AG04450 (cell line): ENCODE measurements around the gene MRPL3. TPM values are rescaled to one million over a fixed set of nuclear protein-coding genes. Genes with fewer than 3 reads are reported as not detected.

ENCODE experiments used
- CTCF ChIA-PET: fragments of 300-600, 350-600 bp; formaldehyde crosslinking; extraction: SDS; loops from one replicate; lab custom pipeline; 2022; ENCODE audit warnings: antibody characterized with exemption, inconsistent platforms; lab: Charles Lee
- POLR2A ChIA-PET: fragments of 350-600 bp; formaldehyde crosslinking; extraction: SDS; loops from one replicate; lab custom pipeline; 2021; ENCODE audit warnings: antibody characterized with exemption, inconsistent platforms; lab: Yijun Ruan, JAX
- DNase-seq: peaks from one replicate; pipeline ENCODE4 v3.0.0-alpha.2; 2011; ENCODE audit warnings: low read depth, low spot score
- H3K27ac ChIP-seq: one replicate; pipeline ENCODE4 v1.5.1; 2012; ENCODE audit warnings: low read depth, low read length, control low read depth
- H3K27me3 ChIP-seq: one replicate; pipeline ENCODE4 v1.6.0; 2012; ENCODE audit warnings: low read length; ENCODE audit not compliant: control insufficient read depth, insufficient read depth
- H3K4me3 ChIP-seq: 2 replicates; pipeline ENCODE4 v1.5.1; 2011; ENCODE audit warnings: mild to moderate bottlenecking, low read depth, low read length, control low read depth
- H3K9me3 ChIP-seq: 2 replicates; pipeline ENCODE4 v1.5.1; 2012; ENCODE audit warnings: low read length; ENCODE audit not compliant: control insufficient read depth, insufficient read depth
- CTCF ChIP-seq: IDR thresholded peaks from 2 replicates; pipeline ENCODE4 v1.5.1; 2011; ENCODE audit warnings: low read depth, low read length, control low read depth, inconsistent platforms
- polyA plus RNA-seq: library from polyadenylated mRNA; depleted of rRNA; stranded (reverse); fragments of >200 nt; gene quantifications from 2 replicates; pipeline ENCODE4 v1.2.3, GENCODE V29; 2011

Gene MRPL3
- polyA plus RNA-seq, 1 experiment = 192 TPM

GRCh38 chr3:131435000-131435399, 67.8 kb downstream of the MRPL3 start:
- no peak overlapping the region for H3K4me3 ChIP-seq
- H3K9me3 ChIP-seq = no peaks in the 10 kb centered on the region
- no peak overlapping the region for H3K27ac ChIP-seq
- no peak for TF ChIP-seq CTCF
- POLR2A ChIA-PET = no interaction called here
- peaks cover 3% of the 10 kb centered on the region for H3K27me3 ChIP-seq
- DNase-seq = no peak
- CTCF ChIA-PET = no interaction called here

DNA sequence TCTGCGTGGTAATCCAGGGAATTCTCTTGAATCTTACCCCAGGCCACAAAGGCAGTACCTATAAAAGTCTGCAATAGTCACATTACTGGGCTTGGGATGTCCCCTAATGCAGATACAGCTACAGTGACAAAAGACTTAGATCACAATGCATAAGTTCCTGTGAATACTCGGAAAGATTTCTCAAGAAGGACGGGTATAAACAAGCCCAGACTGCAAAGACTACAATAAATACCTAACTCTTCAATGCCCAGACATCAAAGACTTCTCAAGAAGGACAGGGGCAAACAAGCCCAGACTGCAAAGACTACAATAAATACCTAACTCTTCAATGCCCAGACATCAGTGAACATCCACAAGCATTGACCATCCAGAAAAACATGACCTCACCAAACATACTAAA, 70.3 kb downstream of the MRPL3 start:
- peaks cover 3% of the 10 kb centered on the region for H3K27me3 ChIP-seq
- no peak overlapping the region for H3K27ac ChIP-seq
- ChIA-PET CTCF (no interaction called here), POLR2A (no interaction called here)
- no peak for DNase-seq
- H3K4me3 ChIP-seq = no peak overlapping the region
- H3K9me3 ChIP-seq = no peaks in the 10 kb centered on the region
- TF ChIP-seq CTCF = no peak

DNA sequence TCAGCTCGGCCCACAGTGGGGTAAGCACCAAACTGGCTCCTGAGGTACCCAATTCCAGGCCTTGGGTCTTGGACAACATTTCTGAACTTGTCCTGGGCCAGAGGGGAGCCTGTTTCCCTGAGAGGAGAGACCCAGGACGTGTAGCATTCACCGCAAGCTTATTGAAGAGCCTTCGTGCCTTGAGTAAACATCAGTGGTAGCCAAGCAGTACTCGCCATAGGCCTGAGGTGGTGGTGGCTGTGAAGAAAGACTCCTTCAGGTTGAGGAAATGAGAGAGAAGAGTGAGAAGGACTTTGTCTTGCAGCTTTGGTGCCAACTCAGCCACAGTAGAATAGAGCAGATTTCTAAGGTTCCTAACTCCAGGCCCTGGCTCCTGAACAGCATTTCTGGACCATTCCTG, 71.0 kb downstream of the MRPL3 start:
- TF ChIP-seq CTCF = no peak
- CTCF ChIA-PET = no interaction called here
- POLR2A ChIA-PET = no interaction called here

GRCh38 chr3:131427226-131427625, 75.5 kb downstream of the MRPL3 start:
- ChIA-PET CTCF (no interaction called here), POLR2A (no interaction called here)
- DNase-seq = no peak
- Histone ChIP-seq H3K27me3 (no peaks in the 10 kb centered on the region), H3K4me3 (no peak overlapping the region), H3K27ac (no peak overlapping the region), H3K9me3 (no peaks in the 10 kb centered on the region)
- TF ChIP-seq CTCF = no peak

More for the DNA sequence above, 71.0 kb downstream of the MRPL3 start:
- no peaks in the 10 kb centered on the region for H3K9me3 ChIP-seq
- no peak overlapping the region for H3K4me3 ChIP-seq
- H3K27ac ChIP-seq = no peak overlapping the region
- DNase-seq = no peak
- H3K27me3 ChIP-seq = no peaks in the 10 kb centered on the region

- H3K9me3 ChIP-seq = no peaks in the 10 kb centered on the region
- TF ChIP-seq CTCF = no peak
- no peak overlapping the region for H3K4me3 ChIP-seq
- DNase-seq = no peak
- no peaks in the 10 kb centered on the region for H3K27me3 ChIP-seq
- POLR2A ChIA-PET = no interaction called here
- CTCF ChIA-PET = no interaction called here
- H3K27ac ChIP-seq = no peak overlapping the region
Observed at GRCh38 chr3:131421957-131422498, 80.7 kb downstream of the MRPL3 start.
